NCI-H2107 (cell line): ENCODE results near the gene CHST1.

Experiments used
- DNase-seq: peaks from one replicate; lab custom pipeline; 2025; lab: John Stamatoyannopoulos, UW

The CHST1 gene

DNA sequence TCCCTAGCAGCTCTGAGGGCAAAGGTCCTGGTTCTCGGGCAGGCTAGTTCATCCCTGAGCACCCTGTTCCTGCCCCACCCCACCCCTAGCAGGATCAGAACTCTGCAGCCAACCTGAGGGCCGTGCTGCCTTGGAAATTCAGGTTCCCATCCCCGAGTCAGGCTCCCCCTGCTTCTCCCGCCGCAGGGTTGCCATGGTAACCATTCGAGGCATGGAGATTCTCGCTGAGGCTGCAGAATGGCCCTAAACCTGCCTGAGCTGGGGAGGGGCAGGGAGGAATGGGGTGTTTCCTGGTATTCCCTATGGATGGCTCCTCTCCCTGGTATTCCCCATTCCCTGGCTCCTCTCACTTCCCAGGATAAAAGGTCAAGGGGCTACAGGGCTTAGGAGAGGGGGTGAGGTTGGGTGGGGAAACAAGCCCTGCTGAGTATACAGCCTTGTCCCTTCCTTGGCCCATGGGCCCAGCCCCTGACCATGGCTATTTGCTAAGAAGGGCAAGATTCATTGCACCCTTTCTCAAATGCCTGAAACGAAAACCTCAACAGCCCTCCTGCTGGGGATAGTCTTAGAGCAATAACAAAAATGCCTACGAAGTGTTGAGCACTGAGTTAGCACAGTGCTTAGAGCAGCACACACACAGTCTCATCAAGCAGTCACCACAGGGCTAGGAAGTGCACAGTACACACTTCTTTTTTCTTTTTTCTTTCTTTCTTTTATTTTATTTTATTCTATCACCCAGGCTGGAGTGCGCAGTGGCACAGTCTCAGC is 58.7 kb downstream of the CHST1 start:
- DNase-seq, result no peak

- DNase-seq, result no peak
These were observed 60.4 kb downstream of the CHST1 start for GRCh38 chr11:45605051-45605450.

- DNase-seq, result no peak
These were observed 61.3 kb downstream of the CHST1 start for GRCh38 chr11:45603946-45604682.

DNA sequence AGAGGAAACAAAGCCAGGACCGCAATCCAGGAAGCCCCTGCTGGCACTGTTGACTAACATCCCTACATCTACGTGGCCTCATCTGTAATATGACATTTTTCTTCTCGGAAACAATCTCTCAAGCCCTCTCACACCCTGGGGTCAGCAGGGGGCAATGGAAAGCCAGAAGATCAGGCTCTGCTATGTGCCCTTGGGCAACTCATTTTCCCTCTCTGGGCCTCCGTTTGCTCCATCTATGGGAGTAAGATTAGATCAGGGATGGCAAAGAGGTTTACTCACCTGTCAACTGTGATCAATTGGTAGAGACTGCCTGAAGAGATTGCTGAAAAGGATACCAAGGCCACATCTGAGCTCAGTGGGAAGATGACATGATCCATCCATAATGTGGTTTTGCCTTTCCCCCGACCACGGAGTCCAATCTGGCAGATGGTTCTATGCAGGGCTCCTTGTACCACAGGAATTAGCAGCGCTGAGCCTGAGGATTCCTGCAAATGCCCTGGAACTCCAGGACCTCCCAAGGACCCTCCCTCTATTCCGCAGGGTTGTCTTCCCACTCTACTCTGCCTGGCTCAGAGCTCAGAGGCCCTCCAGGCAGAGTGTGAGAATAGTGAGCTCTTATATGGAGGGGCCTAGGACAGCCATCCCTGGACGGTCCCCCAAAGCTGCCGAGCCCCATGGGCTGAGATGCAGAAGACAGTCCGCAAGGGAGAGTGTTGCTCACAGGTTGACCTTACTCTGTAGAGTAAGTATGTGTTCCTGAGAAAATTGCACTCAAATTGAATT is 66.1 kb downstream of the CHST1 start:
- no peak for DNase-seq
